Suprapubic skin (tissue), 3 donors: Measurements from ENCODE around the gene REC114.

ENCODE experiments used
- EP300 ChIP-seq: sonication (generic); formaldehyde crosslinking; IDR thresholded peaks from one replicate; pipeline ENCODE4 v1.6.1; 2017; ENCODE audit warnings: antibody characterized with exemption
- TF ChIP-seq, protein P1 (sequence below), 2 donors: fragments of 200-600 bp in 1 of 2; fragments of 450-650 bp in 1 of 2; sonication (generic) in 1 of 2; IDR thresholded peaks; one replicate each; pipeline ENCODE4 v1.5.1; 2016 to 2019; ENCODE audit warnings: antibody characterized with exemption in 2 of 2, mild to moderate bottlenecking in 1 of 2, moderate library complexity in 1 of 2

DNA sequence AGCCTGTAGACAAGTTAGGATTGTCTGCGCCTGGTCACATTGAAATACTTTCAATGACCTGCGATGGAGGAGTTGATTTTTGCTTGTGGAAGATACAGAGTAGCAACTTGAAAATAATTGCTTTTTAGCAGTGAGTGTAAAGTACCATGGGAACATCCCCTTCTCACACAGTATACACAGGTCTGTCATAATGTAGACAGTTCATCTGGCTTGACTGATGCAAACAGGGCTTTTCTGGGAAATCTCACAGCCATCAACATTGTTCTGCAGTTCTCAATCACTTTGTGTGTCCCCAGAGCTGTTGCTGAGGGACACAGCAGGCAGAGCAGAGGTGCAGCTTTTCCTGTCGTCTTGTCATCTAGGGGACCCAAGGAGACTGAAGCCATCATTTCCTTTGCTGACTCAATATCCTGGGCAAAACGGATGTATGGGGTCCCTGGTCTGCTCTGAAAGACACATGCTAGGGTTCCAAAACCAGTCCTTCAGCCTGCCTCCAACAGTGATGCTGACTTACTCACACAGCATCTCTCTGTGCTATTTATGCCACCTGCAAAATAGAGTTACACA lies 5.3 kb upstream of the REC114 start:
- no peak for TF ChIP-seq EP300
- TF ChIP-seq, protein P1, sequence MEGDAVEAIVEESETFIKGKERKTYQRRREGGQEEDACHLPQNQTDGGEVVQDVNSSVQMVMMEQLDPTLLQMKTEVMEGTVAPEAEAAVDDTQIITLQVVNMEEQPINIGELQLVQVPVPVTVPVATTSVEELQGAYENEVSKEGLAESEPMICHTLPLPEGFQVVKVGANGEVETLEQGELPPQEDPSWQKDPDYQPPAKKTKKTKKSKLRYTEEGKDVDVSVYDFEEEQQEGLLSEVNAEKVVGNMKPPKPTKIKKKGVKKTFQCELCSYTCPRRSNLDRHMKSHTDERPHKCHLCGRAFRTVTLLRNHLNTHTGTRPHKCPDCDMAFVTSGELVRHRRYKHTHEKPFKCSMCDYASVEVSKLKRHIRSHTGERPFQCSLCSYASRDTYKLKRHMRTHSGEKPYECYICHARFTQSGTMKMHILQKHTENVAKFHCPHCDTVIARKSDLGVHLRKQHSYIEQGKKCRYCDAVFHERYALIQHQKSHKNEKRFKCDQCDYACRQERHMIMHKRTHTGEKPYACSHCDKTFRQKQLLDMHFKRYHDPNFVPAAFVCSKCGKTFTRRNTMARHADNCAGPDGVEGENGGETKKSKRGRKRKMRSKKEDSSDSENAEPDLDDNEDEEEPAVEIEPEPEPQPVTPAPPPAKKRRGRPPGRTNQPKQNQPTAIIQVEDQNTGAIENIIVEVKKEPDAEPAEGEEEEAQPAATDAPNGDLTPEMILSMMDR (IDR thresholded peaks at IDR 0.05) = no peak
